Caco-2 (cell line): ENCODE results near the gene KATNB1. TPM values are rescaled to one million over a fixed set of nuclear protein-coding genes. Genes with fewer than 3 reads are reported as not detected.

Experiments
- BruUV-seq: library from RNA; stranded (reverse); fragments of 400-500 nt; replicated peaks from 2 replicates; lab custom pipeline; 2021; lab: Mats Ljungman, UMichigan
- CTCF ChIA-PET: fragments of 300-600 bp; sonication (Branson Sonifier 250); formaldehyde crosslinking; loops from one replicate; lab custom pipeline; 2022; ENCODE audit warnings: antibody characterized with exemption; lab: Charles Lee
- POLR2A ChIA-PET: fragments of 300-600 bp; sonication (Branson Sonifier 250); formaldehyde crosslinking; loops from one replicate; lab custom pipeline; 2022; ENCODE audit warnings: antibody characterized with exemption; lab: Charles Lee
- DNase-seq, 2 experiments: peaks; one replicate each; pipeline versions ENCODE4 v3.0.0 to v3.0.0-alpha.2; 2020 to 2022
- H3K27me3 ChIP-seq: replicated peaks from 2 replicates; pipeline ENCODE4 v1.6.0; 2011; ENCODE audit warnings: low read length; ENCODE audit not compliant: control insufficient read depth, insufficient read depth
- H3K36me3 ChIP-seq: 2 replicates; pipeline ENCODE4 v1.5.1; 2011; ENCODE audit warnings: low read length; ENCODE audit not compliant: control insufficient read depth, insufficient read depth
- H3K4me1 ChIP-seq: fragments of 250-450 bp; sonication (Bioruptor Pico); 2 replicates; pipeline ENCODE4 v1.5.1; 2020; ENCODE audit warnings: mild to moderate bottlenecking
- H3K4me3 ChIP-seq: 2 replicates; pipeline ENCODE4 v1.5.1; 2011; ENCODE audit warnings: low read depth, mild to moderate bottlenecking, control low read depth, low read length
- H3K9me3 ChIP-seq: fragments of 250-450 bp; sonication (Bioruptor Pico); 2 replicates; pipeline ENCODE4 v1.5.1; 2020; ENCODE audit warnings: mild to moderate bottlenecking, moderate library complexity
- H3K27ac Mint-ChIP-seq: one replicate; pipeline ENCODE4 v1.8.0; 2022; ENCODE audit warnings: mixed read lengths; ENCODE audit not compliant: unreplicated experiment
- H3K27me3 Mint-ChIP-seq: one replicate; pipeline ENCODE4 v1.8.0; 2022; ENCODE audit warnings: mixed read lengths; ENCODE audit not compliant: insufficient read depth, unreplicated experiment
- H3K36me3 Mint-ChIP-seq: one replicate; pipeline ENCODE4 v1.8.0; 2022; ENCODE audit warnings: mild to moderate bottlenecking, mixed read lengths; ENCODE audit not compliant: insufficient read depth, unreplicated experiment
- H3K4me1 Mint-ChIP-seq: one replicate; pipeline ENCODE4 v1.8.0; 2022; ENCODE audit warnings: low read depth, mixed read lengths; ENCODE audit not compliant: unreplicated experiment
- H3K4me3 Mint-ChIP-seq: one replicate; pipeline ENCODE4 v1.8.0; 2022; ENCODE audit warnings: mild to moderate bottlenecking, moderate library complexity, mixed read lengths; ENCODE audit not compliant: unreplicated experiment
- H3K9me3 Mint-ChIP-seq: one replicate; pipeline ENCODE4 v1.8.0; 2022; ENCODE audit warnings: mixed read lengths; ENCODE audit not compliant: unreplicated experiment
- intact Hi-C: fragments of 100-400 bp; cut with micrococcal nuclease; formaldehyde crosslinking; loops from one replicate; pipeline ENCODE4 v1.10.0; 2022; ENCODE audit not compliant: unreplicated experiment
- total RNA-seq: library from RNA; stranded (reverse); gene quantifications from 2 replicates; pipeline ENCODE4 v1.2.3, GENCODE V29; 2022
- TF ChIP-seq, protein P1 (sequence below), 2 experiments: fragments of 200-600 bp in 1 of 2; IDR thresholded peaks; 1 replicate in 1 of 2; 2 replicates in 1 of 2; pipeline versions ENCODE4 v1.5.1 to v1.8.0; 2011 to 2022; ENCODE audit warnings: antibody characterized with exemption in 1 of 2, control low read depth in 1 of 2, inconsistent platforms in 1 of 2, low read depth in 1 of 2, low read length in 1 of 2, mild to moderate bottlenecking in 1 of 2, moderate library complexity in 1 of 2; ENCODE audit not compliant: insufficient read depth in 1 of 2, severe bottlenecking in 1 of 2, unreplicated experiment in 1 of 2

Gene KATNB1
- total RNA-seq, 1 experiment from 2014 or later = 32.4 TPM

DNA sequence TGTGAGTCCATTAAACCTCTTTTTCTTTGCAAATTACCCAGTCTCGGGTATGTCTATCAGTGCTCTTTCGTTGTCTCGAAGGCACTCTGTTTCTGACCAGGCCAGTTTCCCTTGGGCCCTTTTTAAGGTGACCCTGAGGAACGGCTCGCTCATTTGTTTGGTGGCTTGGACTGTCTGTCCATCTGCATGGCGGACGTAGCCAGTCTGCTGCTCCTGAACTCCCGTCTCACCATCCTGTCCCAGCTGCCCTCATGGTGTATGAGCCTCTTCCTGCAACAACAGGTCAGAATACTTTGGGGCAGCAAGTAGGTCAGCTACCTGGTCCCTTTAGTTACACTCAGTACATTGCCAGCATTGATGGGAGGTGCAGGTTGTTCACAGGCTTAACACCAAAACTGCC, 22.0 kb upstream of the KATNB1 start:
- BruUV-seq = no TSS peak
- H3K27me3 Mint-ChIP-seq = no peaks in the 10 kb centered on the region
- no peak overlapping the region for H3K27ac Mint-ChIP-seq
- H3K4me1 ChIP-seq = 0 out of 2 replicates have a peak, but pooled peaks cover 11% of the 10 kb centered on the region
- H3K27me3 ChIP-seq = no peaks in the 10 kb centered on the region
- no peaks in the 10 kb centered on the region for H3K36me3 ChIP-seq
- no peak for DNase-seq
- H3K4me1 Mint-ChIP-seq = peaks cover 7% of the 10 kb centered on the region
- intact Hi-C loops = no loop called here
- TF ChIP-seq, protein P1, sequence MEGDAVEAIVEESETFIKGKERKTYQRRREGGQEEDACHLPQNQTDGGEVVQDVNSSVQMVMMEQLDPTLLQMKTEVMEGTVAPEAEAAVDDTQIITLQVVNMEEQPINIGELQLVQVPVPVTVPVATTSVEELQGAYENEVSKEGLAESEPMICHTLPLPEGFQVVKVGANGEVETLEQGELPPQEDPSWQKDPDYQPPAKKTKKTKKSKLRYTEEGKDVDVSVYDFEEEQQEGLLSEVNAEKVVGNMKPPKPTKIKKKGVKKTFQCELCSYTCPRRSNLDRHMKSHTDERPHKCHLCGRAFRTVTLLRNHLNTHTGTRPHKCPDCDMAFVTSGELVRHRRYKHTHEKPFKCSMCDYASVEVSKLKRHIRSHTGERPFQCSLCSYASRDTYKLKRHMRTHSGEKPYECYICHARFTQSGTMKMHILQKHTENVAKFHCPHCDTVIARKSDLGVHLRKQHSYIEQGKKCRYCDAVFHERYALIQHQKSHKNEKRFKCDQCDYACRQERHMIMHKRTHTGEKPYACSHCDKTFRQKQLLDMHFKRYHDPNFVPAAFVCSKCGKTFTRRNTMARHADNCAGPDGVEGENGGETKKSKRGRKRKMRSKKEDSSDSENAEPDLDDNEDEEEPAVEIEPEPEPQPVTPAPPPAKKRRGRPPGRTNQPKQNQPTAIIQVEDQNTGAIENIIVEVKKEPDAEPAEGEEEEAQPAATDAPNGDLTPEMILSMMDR (IDR thresholded peaks at IDR 0.05; ENCODE audit: insufficient read depth in 1 of 2, low read depth in 1 of 2, low read length in 1 of 2, severe bottlenecking in 1 of 2, unreplicated experiment in 1 of 2) = no peak
- no peaks in the 10 kb centered on the region for H3K9me3 ChIP-seq
- H3K9me3 Mint-ChIP-seq = no peaks in the 10 kb centered on the region
- ChIA-PET CTCF (no interaction called here), POLR2A (no interaction called here)
- H3K4me3 ChIP-seq = no peak overlapping the region
- no peak overlapping the region for H3K4me3 Mint-ChIP-seq
- no peaks in the 10 kb centered on the region for H3K36me3 Mint-ChIP-seq

DNA sequence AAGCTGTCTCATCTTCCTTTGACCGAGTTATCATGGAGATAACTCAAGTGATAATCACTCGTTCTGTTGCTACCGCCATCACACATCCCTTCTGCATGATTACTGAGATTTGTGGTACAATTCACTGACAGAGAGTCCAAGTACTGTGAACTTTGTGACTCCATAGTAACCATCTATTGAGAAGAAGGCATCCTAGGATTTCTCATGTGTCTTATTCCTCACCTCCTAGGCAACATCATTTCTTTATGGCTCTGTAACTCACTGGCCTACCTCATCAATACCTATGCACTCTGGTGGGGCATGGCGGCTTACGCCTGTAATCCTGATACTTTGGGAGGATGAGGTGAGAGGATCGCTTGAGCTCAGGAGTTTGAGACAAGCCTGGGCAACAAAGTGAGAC, 21.5 kb upstream of the KATNB1 start:
- no peak overlapping the region for H3K4me3 Mint-ChIP-seq
- ChIA-PET POLR2A (no interaction called here), CTCF (no interaction called here)
- Histone ChIP-seq H3K4me1 (0 out of 2 replicates have a peak, but pooled peaks cover 11% of the 10 kb centered on the region), H3K27me3 (no peaks in the 10 kb centered on the region), H3K9me3 (no peaks in the 10 kb centered on the region), H3K4me3 (no peak overlapping the region), H3K36me3 (no peaks in the 10 kb centered on the region)
- no peaks in the 10 kb centered on the region for H3K27me3 Mint-ChIP-seq
- H3K4me1 Mint-ChIP-seq = peaks cover 7% of the 10 kb centered on the region
- H3K27ac Mint-ChIP-seq = no peak overlapping the region
- H3K9me3 Mint-ChIP-seq = no peaks in the 10 kb centered on the region
- BruUV-seq = no TSS peak
- H3K36me3 Mint-ChIP-seq = no peaks in the 10 kb centered on the region
- no peak for DNase-seq
- intact Hi-C loops = no loop called here
- TF ChIP-seq, protein P1 (IDR thresholded peaks at IDR 0.05; ENCODE audit: insufficient read depth in 1 of 2, low read depth in 1 of 2, low read length in 1 of 2, severe bottlenecking in 1 of 2, unreplicated experiment in 1 of 2) = no peak

DNA sequence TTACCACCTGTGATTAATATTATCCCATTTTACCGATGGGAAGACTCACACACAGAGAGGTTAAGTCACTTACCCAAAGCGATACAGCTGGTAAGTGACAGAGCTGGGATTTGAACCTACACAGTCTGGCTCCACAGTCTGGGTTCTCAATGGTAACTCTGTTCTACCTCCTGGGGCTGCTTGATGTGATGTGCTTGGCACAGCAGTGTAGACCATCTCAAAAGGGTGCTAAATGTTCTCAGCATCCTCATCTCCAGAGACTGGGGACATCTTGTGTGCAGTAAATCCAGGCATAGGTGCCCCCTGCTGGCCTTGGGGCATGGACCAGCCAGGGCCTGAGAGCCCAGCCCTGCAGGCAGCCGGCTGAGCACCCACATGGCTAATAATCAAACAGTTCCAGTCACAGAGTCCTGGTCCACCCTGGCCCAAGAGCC, 15.4 kb upstream of the KATNB1 start:
- Mint-ChIP-seq H3K36me3 (no peaks in the 10 kb centered on the region), H3K27me3 (no peaks in the 10 kb centered on the region), H3K9me3 (no peaks in the 10 kb centered on the region), H3K4me1 (no peaks in the 10 kb centered on the region), H3K27ac (no peak overlapping the region), H3K4me3 (no peak overlapping the region)
- no peaks in the 10 kb centered on the region for H3K36me3 ChIP-seq
- intact Hi-C loops = loop anchor here (1.0 kb wide), 7 partner anchors 16 to 144 kb away; no protein-coding TSS in a partner anchor
- H3K9me3 ChIP-seq = no peaks in the 10 kb centered on the region
- no TSS peak for BruUV-seq
- TF ChIP-seq, protein P1 (IDR thresholded peaks at IDR 0.05; ENCODE audit: insufficient read depth in 1 of 2, low read depth in 1 of 2, low read length in 1 of 2, severe bottlenecking in 1 of 2, unreplicated experiment in 1 of 2) = peak; percentile 80 to 95
- ChIA-PET CTCF (interaction anchor here (1.0 to 1.6 kb wide), 3 partner anchors 19 to 129 kb away, joined by 3 to 6 read pairs (median 4); no protein-coding TSS in a partner anchor), POLR2A (no interaction called here)
- peak; percentile 80 to 90 for DNase-seq
- H3K4me3 ChIP-seq = no peak overlapping the region
- no peaks in the 10 kb centered on the region for H3K27me3 ChIP-seq
- H3K4me1 ChIP-seq = no peaks in the 10 kb centered on the region
